NCI-H526 (cell line): ENCODE data around the gene RGS17.
"Not testable (repeated sequence)": the region's sequence is repeated elsewhere in the genome, so short reads cannot be mapped to it uniquely, and the experiment has no call there.

Experiments used
- DNase-seq, 2 experiments: peaks; one replicate each; lab custom pipeline; 2025; lab: John Stamatoyannopoulos, UW

RGS17 gene, protein sequence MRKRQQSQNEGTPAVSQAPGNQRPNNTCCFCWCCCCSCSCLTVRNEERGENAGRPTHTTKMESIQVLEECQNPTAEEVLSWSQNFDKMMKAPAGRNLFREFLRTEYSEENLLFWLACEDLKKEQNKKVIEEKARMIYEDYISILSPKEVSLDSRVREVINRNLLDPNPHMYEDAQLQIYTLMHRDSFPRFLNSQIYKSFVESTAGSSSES

DNA sequence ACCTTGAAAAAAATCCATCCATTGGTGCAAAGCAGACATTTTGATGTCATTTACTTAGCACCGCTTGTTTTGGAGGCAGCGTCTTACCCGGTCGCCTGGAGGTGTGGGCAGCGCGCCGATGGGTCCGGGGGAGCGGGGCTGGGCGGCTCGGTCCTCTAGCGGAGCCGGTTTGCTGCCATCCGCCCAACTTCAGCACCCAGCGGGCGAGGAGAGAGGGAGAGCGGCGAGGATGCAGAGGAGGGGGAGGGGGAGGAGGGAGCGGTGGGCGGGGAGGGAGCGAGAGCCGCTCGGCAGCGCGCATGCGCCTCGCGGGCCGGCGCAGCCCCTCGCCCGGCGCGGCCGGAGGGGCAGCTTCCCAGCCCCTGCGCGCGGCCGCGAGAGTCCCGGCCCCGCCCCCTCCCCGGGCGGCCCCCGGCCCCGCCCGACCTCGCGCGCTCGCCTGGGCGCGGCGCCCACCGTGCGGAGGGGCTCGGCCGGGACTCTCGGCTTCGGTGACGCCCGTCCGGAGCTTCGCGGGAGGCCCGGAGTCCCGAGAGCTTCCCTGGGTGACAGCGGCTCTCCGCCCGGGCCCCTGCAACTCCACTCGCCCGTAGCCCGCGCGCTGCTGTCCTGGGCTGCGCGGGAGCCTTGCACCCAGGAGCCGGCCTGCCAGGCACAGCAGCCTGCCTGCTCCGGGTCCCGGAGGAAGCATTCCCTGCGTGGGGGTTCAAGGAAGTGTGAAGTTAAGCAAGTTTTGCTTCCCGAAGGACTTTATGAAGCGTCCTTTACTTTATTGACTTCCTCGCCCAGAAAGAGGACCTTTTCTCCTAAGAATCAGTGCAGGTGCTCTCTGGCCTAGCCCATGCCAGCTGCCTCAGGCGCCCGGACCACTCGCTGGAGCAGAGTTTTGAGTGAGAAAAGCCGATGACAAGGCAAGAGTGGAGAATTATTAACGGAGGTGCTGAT lies at the start of gene RGS17:
Gene RGS17, minus strand, starts transcription at position 246 of the 945 bp plus-strand sequence. CDS start 87,264 bp downstream, outside the sequence.
- peak in 1 of 2 experiments; percentile 69 for DNase-seq

- no peak for DNase-seq
Observed at GRCh38 chr6:153172815-153173214, 41.7 kb upstream of the RGS17 start.

DNA sequence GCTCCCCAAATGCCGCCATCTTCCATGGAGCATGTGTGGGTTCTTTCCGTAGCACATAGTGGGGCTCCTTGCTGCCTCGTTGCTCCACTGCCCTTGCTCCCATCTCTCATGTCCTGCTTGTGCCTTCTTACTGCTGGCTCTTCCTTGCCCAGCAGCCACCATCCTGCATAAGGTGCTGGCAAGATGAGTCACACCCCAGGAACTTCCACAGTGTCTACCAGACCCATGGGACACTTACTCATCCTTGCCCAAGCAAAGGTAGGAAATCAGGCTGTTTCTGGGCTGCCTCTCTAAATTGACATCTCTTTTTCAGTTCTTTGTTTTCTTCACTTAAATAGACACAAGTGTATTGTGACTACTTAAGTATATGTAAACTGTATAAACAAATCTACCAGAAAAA lies 39.4 kb upstream of the RGS17 start:
- DNase-seq: no peak

DNA sequence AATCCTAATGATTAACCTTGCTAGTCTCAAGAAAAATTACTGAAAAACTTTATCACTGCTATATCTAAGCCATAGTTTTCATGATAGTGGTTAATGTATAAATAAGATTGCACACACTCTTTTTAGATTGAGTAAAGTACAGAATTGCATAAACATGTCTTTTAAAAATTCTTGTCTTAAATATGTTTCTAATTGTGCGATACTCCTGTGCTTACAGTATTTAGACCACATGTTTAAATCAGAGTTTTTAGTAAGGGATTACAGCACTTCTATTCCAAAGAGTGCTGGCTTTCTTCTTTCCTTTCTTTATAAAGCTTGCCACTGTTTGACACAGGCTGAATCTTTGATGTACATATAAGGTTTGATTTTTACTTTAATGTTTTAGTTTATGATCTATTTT lies 36.8 kb upstream of the RGS17 start:
- DNase-seq: no peak

DNA sequence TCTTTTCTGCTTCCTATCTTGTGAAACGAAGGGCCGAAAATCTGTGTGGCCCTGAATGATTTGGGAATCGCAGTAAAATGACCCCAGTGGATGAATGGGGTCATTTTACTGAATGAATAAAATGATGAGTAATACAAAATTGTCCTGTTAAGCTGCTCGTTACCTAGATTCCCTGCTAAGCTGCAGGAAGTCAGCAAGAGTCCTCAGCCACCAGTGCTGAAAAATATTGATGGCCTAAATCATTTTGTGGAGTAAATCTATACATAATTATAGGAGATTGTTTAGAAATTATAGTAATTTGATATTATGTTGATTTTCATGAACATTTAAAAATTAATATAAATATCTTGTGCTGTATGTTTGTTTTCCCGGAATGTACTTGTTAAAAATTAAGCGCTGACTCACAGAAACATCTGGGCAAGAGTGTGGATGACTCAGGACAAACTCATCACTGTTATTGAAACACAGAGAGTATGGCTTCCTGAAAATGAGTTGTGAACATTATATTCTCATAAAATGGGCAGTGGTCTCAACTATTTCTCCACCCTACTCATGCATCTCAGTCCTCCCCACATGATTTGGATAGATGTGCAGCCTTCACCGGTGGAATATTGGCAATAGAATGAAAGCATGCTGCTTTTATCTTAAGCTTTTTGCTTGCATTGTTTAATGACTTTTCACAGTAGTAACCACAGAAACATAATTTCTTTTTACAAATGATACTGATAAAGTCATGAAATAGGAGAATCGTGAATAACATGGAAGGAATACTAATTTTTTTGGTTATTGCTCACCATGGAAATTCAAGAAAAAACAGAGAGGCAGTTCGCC lies 36.2 kb upstream of the RGS17 start:
- no peak for DNase-seq

DNA sequence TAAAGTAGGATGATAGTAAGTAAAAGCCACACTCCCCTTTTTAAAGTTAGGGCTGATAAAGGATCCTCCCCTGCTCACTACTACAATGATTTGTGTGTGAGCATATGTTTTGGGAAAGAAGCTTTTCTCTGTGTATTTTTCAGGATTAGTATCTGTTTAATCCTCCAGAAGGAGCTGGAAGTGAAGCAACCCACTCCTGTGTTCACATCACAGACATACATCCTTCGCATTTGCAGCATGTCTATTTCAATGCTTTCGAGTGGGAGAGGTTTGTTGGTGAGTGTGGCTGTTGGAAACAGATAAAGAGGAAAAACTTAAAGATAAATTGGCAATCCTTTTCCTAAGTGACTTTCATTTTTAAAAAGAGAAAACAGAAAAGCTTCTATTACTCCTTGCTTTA lies 31.6 kb upstream of the RGS17 start:
- no peak for DNase-seq

DNA sequence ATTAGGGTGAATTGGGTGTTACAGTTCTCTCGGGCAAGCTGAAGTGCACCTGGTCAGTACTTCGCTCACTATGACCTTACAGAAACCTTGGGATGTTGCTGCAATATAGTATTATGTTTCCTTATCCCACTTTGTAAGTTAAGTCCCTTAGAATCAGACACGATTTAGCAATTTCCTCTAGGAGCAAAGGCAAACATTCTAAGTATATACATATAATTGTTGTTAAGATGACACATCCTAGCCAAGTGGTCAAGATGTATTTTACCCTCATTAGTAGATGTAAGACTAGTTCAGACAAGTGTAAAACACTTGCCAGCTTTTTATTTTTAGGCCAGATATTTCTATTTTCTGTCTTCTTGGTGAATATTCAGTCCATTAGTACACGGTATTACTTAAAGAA lies 31.1 kb upstream of the RGS17 start:
- no peak for DNase-seq

DNA sequence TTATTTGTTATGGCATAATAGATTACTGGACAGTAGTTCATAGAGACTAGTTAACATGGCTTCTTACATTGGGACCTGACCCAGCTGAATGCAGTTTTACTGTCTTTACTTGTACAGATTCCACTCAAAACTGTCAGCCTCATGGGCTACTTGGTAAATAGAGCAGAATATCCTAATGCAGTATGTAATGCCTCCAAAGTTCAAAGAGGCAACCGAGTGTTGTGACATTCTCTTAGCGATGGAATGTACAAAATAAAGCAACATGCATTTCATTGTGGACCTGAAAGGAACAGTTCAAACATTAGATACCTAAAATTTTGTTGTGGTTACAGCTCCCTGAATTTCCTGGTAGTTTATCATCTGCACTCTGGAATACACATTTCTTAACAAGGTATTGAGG lies 29.1 kb upstream of the RGS17 start:
- DNase-seq: no peak

DNA sequence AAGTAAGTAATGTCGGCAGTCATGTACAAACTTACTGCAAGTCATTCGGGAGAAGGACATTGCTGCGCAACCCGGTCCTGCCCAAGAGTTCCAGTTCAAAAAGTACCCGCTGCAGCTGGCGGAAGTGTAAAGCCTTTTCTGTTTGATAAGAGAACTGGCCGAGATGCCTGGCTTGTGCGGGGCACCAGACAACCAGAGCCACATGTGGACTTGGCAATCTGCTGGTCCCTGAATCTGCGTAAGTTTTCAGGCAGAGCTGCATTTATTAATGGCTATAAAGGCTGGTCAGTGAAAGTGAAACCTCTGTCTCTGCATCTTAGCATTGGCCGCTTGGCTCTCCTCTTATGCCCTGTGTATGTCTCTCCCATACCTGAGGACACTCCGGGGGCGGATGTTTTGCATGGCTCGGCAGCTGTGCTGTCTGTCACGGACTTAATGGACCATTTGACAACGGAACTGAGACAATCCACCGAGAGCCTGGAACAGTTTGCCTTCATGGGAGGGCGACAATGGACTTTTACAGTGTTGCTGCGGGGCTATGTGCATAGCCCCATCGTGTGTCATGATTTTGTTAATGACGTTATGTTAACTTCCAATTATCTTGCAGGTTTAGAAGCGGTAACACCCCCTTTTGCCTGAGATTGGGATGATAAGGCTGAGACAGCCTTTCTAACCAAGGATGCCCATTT lies 19.8 kb upstream of the RGS17 start:
- peak; percentile 77 to 84 for DNase-seq

- DNase-seq: peak in 1 of 2 experiments; percentile 24
Observed at GRCh38 chr6:153150371-153150751, 19.3 kb upstream of the RGS17 start.

GRCh38 chr6:153149891-153150290 lies 18.8 kb upstream of the RGS17 start:
- DNase-seq: no peak

DNA sequence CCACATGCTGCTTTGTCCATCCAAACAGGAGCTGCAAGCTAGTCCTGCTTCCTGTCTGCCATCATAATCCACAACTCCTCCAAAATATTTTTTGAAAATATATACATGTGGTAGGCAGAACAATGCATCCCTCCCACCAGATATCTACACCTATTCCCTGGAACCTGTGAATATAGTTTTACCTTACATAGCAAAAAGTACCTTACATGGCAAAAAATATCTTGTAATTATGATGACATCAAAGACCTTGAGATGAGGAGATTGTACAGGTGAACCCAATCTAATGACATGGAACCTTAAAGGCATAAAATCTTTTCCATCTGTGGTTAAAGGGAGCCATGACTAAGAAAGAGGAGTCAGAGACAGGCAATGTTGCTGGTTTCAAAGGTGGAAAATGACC lies 15.3 kb upstream of the RGS17 start:
- DNase-seq: no peak

DNA sequence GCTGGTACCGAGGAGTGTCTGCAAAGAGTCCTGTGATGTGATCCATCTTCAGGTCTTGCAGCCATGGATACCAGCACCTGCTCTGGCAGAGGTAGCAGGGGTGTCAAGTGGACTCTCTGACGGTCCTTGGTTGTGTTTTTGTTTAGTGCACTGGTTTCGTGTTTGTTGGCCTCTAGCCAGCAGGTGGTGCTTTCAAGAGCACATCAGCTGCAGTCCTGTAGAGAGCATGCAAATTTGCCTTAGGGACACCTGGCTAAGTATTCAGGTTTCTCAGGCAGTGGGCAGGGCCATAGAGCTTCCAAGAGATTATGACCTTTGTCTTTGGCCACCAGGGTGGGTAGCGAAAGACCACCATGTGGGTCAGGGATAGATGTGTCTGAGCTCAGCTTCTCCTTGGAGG lies 14.5 kb upstream of the RGS17 start:
- peak in 1 of 2 experiments; percentile 7 for DNase-seq

DNA sequence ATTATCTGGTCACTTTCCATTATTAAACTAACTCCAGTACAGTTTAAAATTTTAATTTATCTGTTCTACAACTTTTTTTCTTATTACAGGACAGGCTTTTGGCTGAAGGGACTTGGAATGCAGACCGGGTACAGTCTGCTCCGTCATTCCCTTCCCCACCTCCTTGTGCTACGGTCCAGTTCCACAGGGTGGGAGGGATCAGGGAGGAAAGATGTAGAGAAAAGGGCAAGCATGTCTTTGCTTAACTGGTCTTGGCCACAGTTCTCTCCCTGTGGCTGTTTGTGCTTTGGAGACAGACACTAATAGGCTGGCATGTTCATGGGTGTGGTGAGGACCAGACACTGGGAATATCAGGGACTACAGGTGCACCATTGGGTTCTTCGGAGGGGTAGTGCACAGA lies 12.1 kb upstream of the RGS17 start:
- DNase-seq: no peak

DNA sequence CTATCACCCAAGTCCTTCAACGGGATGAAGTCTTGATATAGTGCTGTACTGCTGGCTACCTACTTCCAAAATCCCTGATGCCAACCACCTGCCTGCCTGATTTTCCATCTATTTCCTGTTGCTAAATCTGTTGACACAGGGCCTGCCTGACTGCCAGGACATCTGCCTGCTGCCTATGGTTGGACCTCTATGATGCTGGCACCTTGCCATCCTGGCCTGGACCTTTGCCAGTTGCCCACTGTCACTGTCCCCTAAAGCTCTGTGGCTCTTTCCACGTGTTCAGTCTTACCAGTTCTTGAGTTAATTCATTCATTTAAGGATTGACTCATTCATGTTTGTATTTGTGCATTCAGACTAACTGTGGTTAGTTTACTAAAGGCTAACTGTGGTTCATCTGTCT lies 9.2 kb upstream of the RGS17 start:
- no peak for DNase-seq

GRCh38 chr6:153138930-153139329 lies 7.8 kb upstream of the RGS17 start:
- DNase-seq: no peak

- DNase-seq: no peak
Observed at GRCh38 chr6:153135681-153136080, 4.6 kb upstream of the RGS17 start.

- DNase-seq: not testable (repeated sequence)
Observed at GRCh38 chr6:153133667-153134066, 2.6 kb upstream of the RGS17 start.

GRCh38 chr6:153130515-153131036 lies 506 bp downstream of the RGS17 start:
- DNase-seq: peak in 1 of 2 experiments; percentile 40

GRCh38 chr6:153129873-153130514 lies 1.1 kb downstream of the RGS17 start:
- DNase-seq: peak in 1 of 2 experiments; percentile 17

- no peak for DNase-seq
Observed at GRCh38 chr6:153126218-153126617, 4.9 kb downstream of the RGS17 start.
